Fibroblast of skin of back (primary cell): ENCODE results near the gene PYGL. TPM values are rescaled to one million over a fixed set of nuclear protein-coding genes. Genes with fewer than 3 reads are reported as not detected.
A peak's percentile ranks its signal among the peaks of the same experiment; 100 is the strongest.
"Not testable (repeated sequence)": the region's sequence is repeated elsewhere in the genome, so short reads cannot be mapped to it uniquely, and the experiment has no call there.

ENCODE experiments used
- DNase-seq: peaks from one replicate; pipeline ENCODE4 v3.0.0-alpha.2; 2013
- polyA plus RNA-seq, 2 experiments: library from polyadenylated mRNA; unstranded; fragments of 120-200 nt; gene quantifications; one replicate each; pipeline ENCODE4 v1.2.1, GENCODE V29; 2013; ENCODE audit not compliant: insufficient read length in 2 of 2

Gene PYGL
- polyA plus RNA-seq (2013, experiment 1 of 2; ENCODE audit: insufficient read length): 24.6 TPM
- polyA plus RNA-seq (2013, experiment 2 of 2; ENCODE audit: insufficient read length): 45.8 TPM

GRCh38 chr14:50943943-50944646, at the start of gene PYGL:
PYGL (minus strand) TSS chr14:50944483; CDS start chr14:50944403, 80 bp downstream.
- peak; percentile 71 for DNase-seq

GRCh38 chr14:50985859-50986331, 41.6 kb upstream of the PYGL start:
- no peak for DNase-seq

GRCh38 chr14:50985124-50985858, 41.0 kb upstream of the PYGL start:
- peak; percentile 14 for DNase-seq

- no peak for DNase-seq
Observed at GRCh38 chr14:50984036-50984710, 39.9 kb upstream of the PYGL start.

DNA sequence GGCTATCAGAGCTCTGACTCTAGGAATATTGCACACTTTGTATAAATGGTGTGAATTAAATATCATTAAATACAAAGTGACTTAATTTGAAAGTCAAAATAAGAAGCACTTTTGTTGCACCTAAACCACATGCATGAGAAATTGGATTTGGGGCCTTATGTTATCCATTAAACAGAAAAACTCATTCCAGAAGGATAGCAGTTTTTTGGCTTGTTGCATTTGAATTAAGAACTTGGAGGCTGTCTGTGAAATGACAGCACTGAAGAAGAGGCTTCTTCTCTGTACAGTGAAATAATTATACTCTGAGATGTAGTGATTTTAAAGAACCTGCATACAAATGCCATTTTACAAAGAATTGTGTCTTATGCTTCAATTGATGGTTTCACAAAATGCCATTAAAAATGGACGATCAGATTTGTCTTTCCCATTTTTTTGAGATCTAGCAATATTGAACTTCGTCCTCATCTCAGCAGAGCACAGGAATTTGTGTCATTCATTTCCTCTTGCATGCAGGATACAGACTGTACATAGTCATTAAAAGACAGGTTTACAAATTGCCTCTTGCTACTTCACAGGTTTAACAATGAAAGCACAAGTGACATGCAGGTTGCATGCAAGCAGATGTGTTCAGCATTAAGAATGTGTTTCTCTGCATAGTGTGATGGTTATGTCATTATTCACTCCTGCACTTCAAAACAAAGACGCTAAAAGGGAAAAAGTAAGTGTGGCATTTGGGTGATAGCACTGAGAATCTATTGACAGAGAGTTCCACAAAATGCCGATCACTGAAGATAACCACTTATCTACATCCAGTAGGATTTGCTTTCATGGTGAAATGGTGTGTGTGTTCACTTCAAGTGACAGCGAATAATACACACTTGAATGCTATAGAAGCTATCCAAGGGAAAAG, 35.9 kb upstream of the PYGL start:
- no peak for DNase-seq

GRCh38 chr14:50978888-50979287, 34.6 kb upstream of the PYGL start:
- no peak for DNase-seq

DNA sequence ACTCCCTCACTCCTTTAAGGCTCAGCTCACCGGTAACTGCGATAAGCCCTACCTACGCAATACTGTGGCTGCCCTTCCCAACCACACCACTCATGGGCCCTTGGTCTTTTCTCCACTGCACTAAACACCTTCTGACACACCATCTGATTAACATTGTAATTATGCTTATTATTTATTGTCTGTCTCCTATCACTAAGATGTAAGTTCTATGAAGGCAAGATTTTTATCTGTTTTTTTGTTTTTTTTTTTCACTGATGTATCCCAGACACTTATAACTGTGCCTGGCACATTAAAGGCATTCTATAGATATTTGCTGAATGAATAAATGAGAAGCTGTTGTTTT, 34.2 kb upstream of the PYGL start:
- no peak for DNase-seq

- DNase-seq: no peak
Observed at GRCh38 chr14:50977863-50978528, 33.7 kb upstream of the PYGL start.

DNA sequence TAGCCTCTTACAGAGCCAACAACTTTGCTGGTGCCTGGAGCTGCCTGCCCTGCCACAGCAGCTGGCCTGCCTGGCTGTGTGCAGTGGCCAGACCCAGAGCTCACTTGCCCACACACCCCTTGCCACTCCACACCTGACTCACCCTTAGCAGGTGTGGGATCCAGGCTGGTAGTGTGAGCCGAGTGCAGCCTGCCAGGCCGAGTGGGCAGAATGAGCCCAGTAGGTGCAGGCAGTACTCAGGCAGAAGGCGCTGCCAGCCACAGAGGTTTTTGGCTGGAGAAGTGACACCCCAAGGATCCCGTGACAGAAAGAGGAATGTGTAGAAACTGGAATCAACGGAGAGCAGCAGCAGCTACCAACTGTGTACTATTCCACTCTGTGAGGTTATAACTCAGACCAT, 29.8 kb upstream of the PYGL start:
- DNase-seq: no peak

GRCh38 chr14:50972734-50973133, 28.5 kb upstream of the PYGL start:
- DNase-seq: no peak

GRCh38 chr14:50970886-50971781, 26.9 kb upstream of the PYGL start:
- DNase-seq: no peak

DNA sequence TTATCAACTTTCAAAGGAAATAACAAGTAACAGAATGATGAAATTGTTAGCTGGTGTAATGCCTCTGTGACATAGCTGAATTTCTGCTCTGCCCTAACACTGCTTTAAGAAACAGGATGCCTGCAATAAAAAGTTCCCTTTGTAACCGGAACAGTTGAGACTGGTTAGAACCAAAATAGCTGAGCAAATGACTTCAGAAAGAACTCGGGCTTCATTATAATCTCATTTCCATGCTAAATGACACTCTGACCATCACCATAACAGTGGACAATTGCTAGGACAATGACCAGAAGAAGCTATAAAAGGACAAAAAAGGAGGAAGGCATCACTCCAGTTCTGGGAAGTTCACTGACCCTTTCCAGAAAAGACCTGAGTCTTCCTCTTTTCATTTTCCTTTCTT, 23.5 kb upstream of the PYGL start:
- DNase-seq: no peak

DNA sequence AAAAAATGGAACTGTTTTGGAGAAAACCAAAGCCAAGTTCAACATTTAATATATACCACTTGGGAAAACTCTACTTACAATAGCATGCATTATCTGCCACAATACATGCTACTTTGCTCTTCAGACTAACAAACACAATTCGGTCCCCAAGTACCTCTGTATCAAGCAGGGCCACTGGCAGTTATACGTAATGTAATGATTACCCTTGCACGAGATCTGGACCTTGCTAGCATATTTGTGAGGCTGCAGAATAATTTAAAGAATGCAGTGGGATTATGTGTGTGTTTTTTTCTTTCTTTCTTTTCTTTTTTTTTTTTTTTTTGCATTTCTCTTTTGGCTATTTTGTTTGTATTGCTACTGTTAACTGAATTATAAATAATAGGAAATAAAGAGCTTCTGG, 22.8 kb upstream of the PYGL start:
- peak; percentile 76 for DNase-seq

DNA sequence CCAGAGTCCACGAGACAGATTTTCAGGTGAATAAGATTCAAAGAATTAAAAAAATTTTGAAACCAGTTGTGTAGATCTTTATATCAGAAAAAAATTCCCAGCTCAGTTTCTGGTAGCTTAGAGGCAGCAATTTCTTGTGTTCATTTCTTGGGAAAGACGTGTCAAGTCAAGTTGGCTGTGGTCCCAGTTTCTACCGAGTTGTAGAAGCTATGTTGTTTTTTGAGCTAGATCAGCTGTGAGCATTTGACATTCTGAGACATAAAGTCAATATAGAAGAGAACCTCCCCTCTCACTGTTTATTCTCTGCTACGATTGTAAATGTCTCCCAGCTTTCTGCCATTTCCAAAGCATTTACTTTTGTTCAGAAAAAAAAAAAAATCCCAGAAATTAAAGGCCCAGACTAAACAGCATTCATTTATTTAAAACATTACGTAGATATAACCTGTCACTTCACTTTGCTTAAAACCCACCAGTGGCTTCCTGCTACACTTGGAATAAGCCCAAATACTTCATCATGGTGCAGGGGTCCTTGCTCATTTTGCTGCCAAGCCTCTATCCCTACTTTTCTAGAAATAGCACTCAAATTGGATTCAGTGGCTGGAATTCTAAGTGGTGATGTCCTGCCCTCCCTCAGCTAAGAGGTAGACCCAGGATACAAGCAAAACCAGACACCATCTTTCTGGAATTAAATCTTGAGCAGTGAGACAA, 20.6 kb upstream of the PYGL start:
- peak; percentile 99 for DNase-seq

- DNase-seq: no peak
Observed at GRCh38 chr14:50963919-50964318, 19.6 kb upstream of the PYGL start.

DNA sequence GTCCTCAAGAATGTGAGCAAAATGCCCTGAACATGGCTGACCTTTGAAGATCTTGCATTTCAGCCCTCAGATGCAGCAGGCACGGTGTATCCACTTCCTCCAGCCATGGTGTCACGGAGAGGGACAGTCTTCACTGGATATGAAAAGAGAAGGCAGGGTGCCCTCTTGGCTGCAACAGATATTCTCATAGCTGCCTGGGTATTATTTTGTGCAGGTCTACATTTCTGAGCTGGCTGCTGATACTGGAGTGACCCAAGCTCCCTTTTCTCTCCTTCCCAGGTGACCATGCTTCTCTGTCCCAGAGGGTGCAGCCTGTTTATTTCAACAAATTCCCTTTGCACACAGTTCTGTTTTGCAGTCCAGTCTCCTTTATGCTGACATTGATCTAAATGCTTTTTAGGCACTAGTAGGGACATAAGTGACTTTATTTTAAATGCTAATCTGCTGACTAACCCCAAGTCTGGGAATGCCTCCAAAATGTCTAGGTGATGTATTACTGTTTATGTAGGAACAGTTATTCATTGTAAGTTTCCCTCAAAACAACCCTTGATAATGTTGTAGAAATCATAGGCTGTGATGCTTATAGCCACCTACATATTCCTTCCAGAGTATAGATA, 17.4 kb upstream of the PYGL start:
- DNase-seq: peak; percentile 94

DNA sequence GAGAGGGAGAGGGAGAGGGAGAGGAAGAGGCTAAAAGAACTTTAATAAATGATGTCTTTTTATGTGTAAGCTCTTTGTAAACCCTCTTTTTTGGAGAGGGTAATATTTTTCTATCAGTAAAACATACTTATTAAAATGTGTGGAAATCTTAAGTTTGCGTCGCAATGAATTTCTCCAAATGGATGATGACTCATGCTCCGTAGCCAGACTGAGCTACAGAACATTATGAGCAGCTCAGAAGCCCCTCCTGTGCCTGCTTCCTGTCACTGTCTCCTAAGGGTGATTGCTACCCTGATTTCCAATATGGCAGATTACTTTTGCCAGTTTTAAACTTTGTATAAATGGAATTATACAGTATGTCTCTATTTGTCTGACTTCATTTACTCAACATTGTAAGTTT, 13.0 kb upstream of the PYGL start:
- DNase-seq: peak; percentile 39

GRCh38 chr14:50956421-50956820, 12.1 kb upstream of the PYGL start:
- DNase-seq: not testable (repeated sequence)

- DNase-seq: peak; percentile 97
Observed at GRCh38 chr14:50955373-50956043, 11.2 kb upstream of the PYGL start.
